A673 (cell line): ENCODE results near the gene ELMO3.

ENCODE experiments used
- EZH2 ChIP-seq: fragments of 200-600 bp; sonication (generic); IDR thresholded peaks from 2 replicates; pipeline ENCODE4 v1.6.1; 2017; ENCODE audit warnings: borderline replicate concordance, low read depth, mild to moderate bottlenecking, mixed read lengths, antibody characterized with exemption, low read length; ENCODE audit not compliant: poor library complexity, severe bottlenecking
- TF ChIP-seq, protein P1 (sequence below): fragments of 300-800, 200-600 bp; sonication (generic); conservative IDR thresholded peaks from 2 replicates; pipeline ENCODE4 v1.5.1; 2017; ENCODE audit warnings: low read depth, mild to moderate bottlenecking, antibody characterized with exemption, low read length, moderate library complexity, mixed read lengths

DNA sequence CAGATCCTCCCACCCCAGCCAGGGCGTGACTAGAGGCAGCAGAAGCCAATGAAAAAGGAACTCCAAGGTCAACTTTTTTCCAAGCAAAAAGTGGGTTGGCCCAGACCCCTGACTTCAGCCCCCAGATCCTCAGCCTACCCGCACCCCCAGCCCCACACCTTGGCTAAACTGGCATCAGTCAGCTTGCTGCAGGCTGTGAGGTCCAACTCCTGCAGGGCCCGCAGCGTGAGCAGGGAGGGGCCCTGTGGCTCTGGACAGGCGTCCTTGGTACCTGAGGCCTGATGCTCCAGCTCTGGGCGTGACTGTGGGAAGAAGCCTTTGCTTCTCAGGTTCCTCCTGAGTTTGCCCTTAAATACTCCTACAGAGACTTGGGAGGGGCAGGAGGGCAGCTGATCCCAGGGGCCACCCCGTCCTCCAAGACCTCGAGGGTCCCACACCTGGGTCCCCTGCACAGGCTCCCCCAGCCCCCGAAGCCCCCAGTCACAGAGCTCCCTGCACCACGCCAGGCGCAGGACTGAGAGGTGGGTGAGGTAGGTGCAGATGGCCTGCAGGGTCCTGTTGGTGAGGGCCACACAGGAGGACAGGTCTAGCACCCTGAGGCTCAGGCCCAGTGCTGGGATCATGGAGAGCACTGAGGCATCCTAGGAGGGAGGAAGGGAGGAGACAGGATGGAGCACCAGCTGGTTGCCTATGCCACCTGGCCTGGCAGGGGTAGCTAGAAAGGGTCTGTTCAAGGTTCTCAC, 9.4 kb downstream of the ELMO3 start:
- TF ChIP-seq, protein P1, sequence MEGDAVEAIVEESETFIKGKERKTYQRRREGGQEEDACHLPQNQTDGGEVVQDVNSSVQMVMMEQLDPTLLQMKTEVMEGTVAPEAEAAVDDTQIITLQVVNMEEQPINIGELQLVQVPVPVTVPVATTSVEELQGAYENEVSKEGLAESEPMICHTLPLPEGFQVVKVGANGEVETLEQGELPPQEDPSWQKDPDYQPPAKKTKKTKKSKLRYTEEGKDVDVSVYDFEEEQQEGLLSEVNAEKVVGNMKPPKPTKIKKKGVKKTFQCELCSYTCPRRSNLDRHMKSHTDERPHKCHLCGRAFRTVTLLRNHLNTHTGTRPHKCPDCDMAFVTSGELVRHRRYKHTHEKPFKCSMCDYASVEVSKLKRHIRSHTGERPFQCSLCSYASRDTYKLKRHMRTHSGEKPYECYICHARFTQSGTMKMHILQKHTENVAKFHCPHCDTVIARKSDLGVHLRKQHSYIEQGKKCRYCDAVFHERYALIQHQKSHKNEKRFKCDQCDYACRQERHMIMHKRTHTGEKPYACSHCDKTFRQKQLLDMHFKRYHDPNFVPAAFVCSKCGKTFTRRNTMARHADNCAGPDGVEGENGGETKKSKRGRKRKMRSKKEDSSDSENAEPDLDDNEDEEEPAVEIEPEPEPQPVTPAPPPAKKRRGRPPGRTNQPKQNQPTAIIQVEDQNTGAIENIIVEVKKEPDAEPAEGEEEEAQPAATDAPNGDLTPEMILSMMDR, result no peak
- TF ChIP-seq EZH2, result no peak
